Activated CD8-positive, alpha-beta memory T cell treated with anti-CD3 and anti-CD28 coated beads, Interleukin-2, amount 50 U/mL, for 1 hour (primary cell): ENCODE measurements around the gene RHOT1.

Source experiments
- DNase-seq: peaks from one replicate; pipeline ENCODE4 v3.0.0-alpha.2; 2020; ENCODE audit errors: extremely low read depth

RHOT1 gene

GRCh38 chr17:32268734-32269288, 126.5 kb downstream of the RHOT1 start:
- DNase-seq = no peak

DNA sequence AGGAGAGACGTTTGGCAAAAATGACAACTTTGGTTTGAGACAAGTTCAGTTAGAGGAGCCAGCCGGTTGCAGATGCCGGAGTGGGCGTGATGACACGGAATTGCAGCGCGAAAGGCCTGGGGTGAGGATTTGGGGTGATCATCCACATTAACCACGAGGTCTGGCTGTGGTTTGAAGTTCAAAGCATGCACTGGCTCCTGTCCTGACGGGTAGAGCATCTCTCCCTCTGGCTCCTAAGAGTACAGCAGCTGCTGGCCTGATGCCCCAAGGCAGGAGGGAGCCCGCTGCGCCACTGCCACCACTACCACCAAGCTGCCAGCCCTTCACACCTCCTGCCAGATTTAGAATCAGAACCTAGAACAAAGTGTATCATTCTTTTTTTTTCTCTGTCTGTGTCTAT, 127.1 kb downstream of the RHOT1 start:
- DNase-seq = no peak

DNA sequence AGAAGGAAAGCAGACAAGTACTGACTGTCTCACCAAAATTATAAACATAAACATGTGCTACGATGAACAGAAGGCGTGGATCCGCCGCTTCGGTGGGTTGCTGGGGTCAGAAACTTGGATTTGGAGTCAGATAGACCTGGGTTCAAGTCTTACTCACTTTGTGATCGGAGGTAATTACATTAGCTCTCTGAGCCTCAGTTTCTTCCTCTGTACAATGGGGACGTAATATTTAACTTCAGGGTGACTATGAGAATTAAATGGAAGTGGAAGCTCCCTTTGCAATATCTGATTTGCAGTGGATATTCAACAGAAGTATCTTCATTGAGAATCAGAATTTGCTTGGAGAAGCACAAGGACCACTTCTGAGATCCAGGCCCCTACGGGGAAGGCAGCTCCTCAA, 129.5 kb downstream of the RHOT1 start:
- no peak for DNase-seq

- DNase-seq = no peak
Measured at GRCh38 chr17:32274101-32274500, 131.8 kb downstream of the RHOT1 start.

DNA sequence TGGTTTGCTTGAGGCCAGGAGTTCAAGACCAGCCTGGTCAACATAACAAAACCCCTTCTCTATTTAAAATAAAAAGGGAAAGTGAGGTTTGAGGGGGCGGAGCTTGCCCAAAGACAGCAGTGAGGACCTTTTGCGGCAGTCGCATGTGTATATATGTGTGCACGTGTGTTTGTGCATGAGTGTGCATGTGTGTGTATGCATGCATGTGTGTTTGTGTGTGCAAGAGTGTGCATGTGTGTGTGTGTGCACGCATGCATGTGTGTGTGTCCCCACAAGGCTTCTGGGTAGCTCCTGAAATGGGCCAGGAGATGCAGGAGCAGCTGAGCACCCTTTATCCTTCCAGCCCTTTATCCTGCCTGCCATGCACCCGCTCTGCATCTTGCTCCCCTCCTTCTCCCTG, 132.3 kb downstream of the RHOT1 start:
- DNase-seq = no peak
